Kidney epithelial cell (primary cell): ENCODE measurements around the gene NAA40. TPM values are rescaled to one million over a fixed set of nuclear protein-coding genes. Genes with fewer than 3 reads are reported as not detected.

Experiments used
- DNase-seq: peaks from one replicate; pipeline ENCODE4 v3.0.0-alpha.2; 2010; ENCODE audit warnings: low read depth
- H3K27me3 ChIP-seq: 2 replicates; pipeline ENCODE4 v1.6.0; 2011; ENCODE audit warnings: low read length; ENCODE audit not compliant: control insufficient read depth, insufficient read depth
- H3K36me3 ChIP-seq: 2 replicates; pipeline ENCODE4 v1.5.1; 2011; ENCODE audit warnings: low read length; ENCODE audit not compliant: control insufficient read depth, insufficient read depth
- H3K4me3 ChIP-seq: 2 replicates; pipeline ENCODE4 v1.5.1; 2011; ENCODE audit warnings: low read depth, mild to moderate bottlenecking, control low read depth, low read length
- total RNA-seq: library from RNA; depleted of rRNA; stranded (reverse); fragments of >200 nt; gene quantifications from 2 replicates; pipeline ENCODE4 v1.2.3, GENCODE V29; 2015
- TF ChIP-seq, protein P1 (sequence below): IDR thresholded peaks from 2 replicates; pipeline ENCODE4 v1.5.1; 2011; ENCODE audit warnings: mild to moderate bottlenecking, moderate library complexity, low read length, control low read depth, inconsistent platforms; ENCODE audit not compliant: insufficient read depth, poor library complexity, severe bottlenecking

Gene NAA40
- total RNA-seq, 1 donor from 2014 or later: 15.6 TPM

DNA sequence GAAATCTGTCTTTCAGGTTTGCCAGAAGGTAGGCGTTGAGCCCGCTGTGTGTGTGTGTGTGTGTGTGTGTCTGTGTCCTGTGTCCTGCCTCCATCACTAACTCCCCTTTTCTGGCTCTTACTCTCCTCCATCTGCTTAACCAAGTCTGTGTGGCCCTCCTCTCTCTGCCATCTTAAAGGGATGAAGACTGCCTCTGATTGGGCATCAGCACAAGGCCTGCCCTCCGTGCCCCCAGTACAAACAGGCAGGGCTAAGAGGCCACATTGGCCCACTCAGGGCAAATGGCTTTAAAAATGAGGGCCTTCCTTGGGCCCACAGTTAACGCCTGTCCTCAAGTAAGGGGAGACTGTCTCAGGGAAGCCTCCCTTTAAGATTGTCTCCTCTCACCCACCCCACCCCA is 32.7 kb upstream of the NAA40 start:
- TF ChIP-seq, protein P1, sequence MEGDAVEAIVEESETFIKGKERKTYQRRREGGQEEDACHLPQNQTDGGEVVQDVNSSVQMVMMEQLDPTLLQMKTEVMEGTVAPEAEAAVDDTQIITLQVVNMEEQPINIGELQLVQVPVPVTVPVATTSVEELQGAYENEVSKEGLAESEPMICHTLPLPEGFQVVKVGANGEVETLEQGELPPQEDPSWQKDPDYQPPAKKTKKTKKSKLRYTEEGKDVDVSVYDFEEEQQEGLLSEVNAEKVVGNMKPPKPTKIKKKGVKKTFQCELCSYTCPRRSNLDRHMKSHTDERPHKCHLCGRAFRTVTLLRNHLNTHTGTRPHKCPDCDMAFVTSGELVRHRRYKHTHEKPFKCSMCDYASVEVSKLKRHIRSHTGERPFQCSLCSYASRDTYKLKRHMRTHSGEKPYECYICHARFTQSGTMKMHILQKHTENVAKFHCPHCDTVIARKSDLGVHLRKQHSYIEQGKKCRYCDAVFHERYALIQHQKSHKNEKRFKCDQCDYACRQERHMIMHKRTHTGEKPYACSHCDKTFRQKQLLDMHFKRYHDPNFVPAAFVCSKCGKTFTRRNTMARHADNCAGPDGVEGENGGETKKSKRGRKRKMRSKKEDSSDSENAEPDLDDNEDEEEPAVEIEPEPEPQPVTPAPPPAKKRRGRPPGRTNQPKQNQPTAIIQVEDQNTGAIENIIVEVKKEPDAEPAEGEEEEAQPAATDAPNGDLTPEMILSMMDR: no peak
- DNase-seq: no peak
- Histone ChIP-seq H3K27me3 (no peaks in the 10 kb centered on the region), H3K36me3 (peaks cover 2% of the 10 kb centered on the region), H3K4me3 (no peak overlapping the region)

DNA sequence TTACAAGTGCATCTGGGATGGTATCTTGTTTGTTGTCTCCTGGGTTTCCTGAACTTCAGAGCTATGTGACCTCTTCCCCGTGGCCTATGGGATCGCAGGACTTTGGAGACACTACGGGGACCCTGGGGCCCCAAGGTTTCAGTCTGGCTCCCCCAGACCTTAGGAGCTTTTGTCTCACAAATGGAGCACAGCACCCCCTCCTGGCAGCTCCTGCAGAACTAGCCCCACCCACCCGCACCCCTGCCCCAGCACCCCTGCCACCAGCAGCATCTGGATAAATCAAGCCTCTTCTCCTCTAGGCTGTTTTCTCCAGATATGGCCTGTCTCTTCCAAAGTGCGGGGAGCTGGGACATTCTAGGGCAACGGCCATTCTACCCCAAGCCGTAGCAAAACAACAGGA is 32.2 kb upstream of the NAA40 start:
- TF ChIP-seq, protein P1: peak; percentile 28
- peaks cover 3% of the 10 kb centered on the region for H3K36me3 ChIP-seq

DNA sequence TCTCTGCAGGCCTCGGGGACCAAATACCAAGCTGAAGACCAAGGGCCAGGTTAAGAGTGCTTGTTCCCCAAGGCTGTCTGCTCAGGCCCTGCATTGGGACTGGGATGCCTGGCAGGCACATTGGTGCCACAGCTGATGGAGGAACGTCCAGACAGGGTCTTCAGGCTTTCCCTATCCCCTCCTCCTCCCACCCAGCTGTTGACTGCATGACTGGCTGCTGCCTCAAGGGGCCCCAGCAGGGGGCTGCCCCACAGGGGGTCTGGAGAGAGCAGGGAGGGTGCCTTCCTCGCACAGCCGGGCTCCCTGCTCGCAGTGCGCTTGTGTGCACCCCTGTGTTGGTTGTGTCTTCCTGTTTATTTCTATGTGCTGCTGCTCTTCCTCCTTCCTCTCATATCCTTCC is 31.7 kb upstream of the NAA40 start:
- Histone ChIP-seq H3K27me3 (no peaks in the 10 kb centered on the region), H3K36me3 (peaks cover 3% of the 10 kb centered on the region), H3K4me3 (no peak overlapping the region)
- TF ChIP-seq, protein P1: no peak
- DNase-seq: no peak

More for the DNA sequence above, 32.2 kb upstream of the NAA40 start:
- Histone ChIP-seq H3K4me3 (no peak overlapping the region), H3K27me3 (no peaks in the 10 kb centered on the region)
- DNase-seq: no peak

DNA sequence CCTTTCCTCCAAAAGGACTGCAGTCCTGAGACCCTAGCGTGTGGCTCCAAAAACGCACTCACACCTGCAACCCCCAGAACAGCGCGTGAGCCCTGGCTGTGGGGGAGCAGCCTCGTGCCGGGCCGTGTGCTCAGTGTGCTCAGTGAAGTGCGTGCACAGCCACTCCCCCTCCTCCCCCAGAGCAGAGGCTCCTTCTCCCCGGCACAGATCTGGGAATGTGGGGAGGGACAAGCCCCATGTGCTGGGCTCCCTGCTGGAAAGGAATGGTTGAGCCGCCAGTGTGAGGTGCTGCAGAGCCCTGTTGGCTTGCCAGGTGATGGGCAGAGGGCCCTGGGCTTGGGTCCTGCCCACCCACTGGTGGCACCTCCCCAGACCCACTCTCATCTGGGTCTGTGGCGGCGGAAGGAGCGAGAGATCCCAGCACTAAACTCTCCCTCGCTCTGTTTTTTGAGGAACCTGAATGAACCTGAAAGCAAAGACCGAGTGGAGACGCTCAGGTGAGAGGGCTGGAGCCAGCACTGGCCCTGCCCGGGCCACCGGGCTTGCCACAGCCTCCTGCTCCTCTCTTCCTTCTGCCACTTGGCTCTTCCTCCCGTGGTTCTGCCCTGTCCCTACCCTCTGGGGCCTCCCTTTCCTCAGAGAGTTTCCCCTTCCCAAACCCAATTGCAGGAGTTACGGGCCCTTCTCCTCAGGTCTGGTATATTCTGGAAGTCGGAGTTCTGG is 30.8 kb upstream of the NAA40 start:
- Histone ChIP-seq H3K36me3 (peaks cover 3% of the 10 kb centered on the region), H3K27me3 (no peaks in the 10 kb centered on the region), H3K4me3 (no peak overlapping the region)
- TF ChIP-seq, protein P1: peak; percentile 34
- no peak for DNase-seq

DNA sequence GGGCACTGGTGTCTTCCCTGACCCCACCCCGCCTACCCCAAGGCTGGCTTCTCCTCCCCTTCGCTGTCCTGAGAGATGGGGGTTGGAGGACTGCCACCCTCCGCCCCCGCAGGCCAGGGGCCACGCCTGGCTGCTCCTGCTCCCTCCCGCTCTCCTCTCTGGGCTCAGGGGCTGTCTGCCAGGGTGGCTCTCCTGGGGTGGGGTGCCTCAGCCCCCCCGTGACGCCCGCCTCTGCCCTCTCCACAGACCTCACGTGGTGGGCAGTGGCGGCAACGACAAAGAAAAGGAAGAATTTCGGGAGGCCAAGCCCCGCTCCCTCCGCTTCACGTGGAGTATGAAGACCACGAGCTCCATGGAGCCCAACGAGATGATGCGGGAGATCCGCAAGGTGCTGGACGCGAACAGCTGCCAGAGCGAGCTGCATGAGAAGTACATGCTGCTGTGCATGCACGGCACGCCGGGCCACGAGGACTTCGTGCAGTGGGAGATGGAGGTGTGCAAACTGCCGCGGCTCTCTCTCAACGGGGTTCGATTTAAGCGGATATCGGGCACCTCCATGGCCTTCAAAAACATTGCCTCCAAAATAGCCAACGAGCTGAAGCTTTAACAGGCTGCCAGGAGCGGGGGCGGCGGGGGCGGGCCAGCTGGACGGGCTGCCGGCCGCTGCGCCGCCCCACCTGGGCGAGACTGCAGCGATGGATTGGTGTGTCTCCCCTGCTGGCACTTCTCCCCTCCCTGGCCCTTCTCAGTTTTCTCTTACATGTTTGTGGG is 30.0 kb upstream of the NAA40 start:
- DNase-seq: no peak
- Histone ChIP-seq H3K36me3 (peaks cover 1% of the 10 kb centered on the region), H3K4me3 (no peak overlapping the region), H3K27me3 (no peaks in the 10 kb centered on the region)
- TF ChIP-seq, protein P1: no peak
